HG02938 (cell line): ENCODE data around the gene PSME3IP1.
"Not testable (repeated sequence)": the region's sequence is repeated elsewhere in the genome, so short reads cannot be mapped to it uniquely, and the experiment has no call there.

Experiments
- ATAC-seq: cut with Tn5 transposase; IDR thresholded peaks from one replicate; pipeline ENCODE4 v1.9.1; 2021; ENCODE audit warnings: mild to moderate bottlenecking, moderate library complexity; ENCODE audit not compliant: unreplicated experiment

The PSME3IP1 gene

GRCh38 chr16:57185945-57186871 lies at the start of gene PSME3IP1, which contains the start of gene RSPRY1:
Gene PSME3IP1, minus strand, starts transcription at chr16:57186039. Its CDS starts 12,185 bp downstream, at chr16:57173854.
Gene RSPRY1, plus strand, starts transcription at chr16:57186329. Its CDS starts 18,330 bp downstream, at chr16:57204659.
- ATAC-seq = peak; percentile 90

GRCh38 chr16:57235128-57236021 lies 49.5 kb upstream of the PSME3IP1 start:
- ATAC-seq = no peak

- no peak for ATAC-seq
Observed at GRCh38 chr16:57234707-57235092, 48.9 kb upstream of the PSME3IP1 start.

DNA sequence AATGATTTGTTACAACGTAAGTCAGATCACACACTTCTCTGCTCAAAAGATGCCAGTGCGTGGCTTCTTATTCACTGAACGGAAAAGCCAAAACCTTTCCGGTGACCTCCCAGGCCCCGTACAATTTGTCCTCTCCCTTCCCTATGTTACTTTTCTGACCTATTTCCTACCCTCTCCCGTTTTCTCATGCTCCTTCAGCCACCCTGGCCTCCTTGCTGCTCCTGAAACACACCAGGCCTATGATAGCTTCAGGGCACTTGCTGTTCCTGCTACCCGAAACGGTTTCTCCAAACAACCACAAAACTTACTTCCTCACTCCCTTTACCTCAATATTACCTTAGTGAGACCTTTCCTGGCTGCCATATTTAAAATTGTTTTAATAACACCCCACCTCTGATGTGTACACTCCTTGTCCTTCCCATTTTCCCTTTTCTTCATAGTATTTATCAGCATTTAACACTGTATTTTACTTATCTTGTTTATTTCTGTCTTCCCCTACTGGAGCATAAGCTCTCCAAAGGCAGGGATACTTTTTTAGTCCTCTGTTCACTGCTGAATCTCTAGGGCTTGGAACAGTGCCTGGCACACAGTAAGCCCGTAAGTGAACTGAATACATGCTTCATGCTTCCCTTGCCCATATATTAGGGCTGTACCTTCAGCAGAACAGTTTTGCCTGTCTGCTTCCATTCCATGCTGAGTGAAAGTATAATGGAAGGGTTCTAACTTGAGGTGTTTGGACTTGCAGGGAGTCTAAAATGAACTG lies 48.3 kb upstream of the PSME3IP1 start:
- ATAC-seq = no peak

- no peak for ATAC-seq
Observed at GRCh38 chr16:57231821-57232350, 46.0 kb upstream of the PSME3IP1 start.

- no peak for ATAC-seq
Observed at GRCh38 chr16:57229079-57229478, 43.2 kb upstream of the PSME3IP1 start.

DNA sequence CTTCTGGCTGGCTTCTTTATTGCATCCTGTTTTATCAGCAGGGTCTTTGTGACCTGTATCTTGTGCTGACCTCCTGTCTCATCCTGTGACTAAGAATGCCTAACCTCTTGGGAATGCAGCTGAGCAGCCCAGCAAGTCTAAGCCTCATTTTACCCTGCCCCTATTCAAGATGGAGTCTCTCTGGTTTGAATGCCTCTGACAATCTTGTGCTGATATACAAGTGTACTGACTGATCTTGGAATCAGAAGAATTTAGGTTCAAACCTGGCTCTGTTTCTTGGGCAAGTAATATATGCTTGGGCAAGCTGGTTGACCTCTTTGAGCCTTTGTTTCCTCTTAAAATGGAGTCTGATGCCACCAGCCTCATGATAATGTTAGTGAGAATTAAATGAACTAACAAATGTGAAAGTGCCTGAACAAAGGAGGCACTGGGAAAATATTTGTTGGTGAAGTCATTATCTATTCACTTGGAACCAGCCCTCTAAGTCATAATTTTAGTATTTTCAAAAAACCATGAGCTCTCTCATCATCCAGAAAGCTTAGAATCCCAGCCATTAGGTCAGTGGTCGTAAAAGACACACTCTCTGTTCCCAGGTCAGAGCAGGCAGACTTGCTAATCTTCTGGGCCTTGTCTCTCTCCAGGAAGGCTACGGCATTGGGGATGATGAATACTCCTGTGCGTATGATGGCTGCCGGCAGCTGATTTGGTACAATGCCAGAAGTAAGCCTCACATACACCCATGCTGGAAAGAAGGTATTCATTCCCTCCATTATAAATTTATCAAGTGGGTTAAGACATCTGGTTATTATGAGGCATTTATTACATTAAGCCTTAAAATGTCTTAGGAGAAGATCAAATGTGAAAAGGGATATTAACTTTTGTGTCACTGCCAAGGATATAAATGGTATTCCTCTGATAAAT lies 41.1 kb upstream of the PSME3IP1 start:
- ATAC-seq = no peak

GRCh38 chr16:57225978-57226377 lies 40.1 kb upstream of the PSME3IP1 start:
- no peak for ATAC-seq

DNA sequence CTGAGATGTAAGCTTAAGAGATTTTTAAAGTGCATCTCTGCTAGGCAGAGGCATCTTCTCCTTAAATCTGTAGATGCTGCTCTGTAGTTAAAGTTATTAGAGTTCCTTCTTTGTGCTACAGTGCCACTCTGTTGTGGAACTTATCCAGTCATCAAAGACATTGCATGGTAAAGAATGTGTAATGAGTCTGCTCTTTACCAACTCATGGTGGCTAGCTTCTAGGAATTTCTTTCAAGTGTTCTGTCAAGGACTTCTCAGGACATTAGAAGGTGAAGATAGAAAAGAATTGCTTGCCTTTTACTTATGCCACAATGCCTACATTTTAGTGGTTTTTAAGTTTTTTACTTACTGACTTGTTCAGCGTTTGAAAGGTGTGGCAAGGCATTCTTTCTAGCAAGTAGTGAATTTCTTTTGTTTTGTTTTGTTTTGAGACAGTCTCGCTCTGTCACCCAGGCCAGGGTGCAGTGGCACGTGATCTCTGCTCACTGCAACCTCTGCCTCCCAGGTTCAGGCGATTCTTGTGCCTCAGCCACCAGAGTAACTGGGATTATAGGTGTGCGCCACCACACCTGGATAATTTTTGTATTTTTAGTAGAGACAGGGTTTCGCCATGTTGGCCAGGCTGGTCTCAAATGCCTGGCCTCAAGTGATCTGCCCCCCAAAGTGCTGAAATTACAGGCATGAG lies 39.0 kb upstream of the PSME3IP1 start:
- no peak for ATAC-seq

DNA sequence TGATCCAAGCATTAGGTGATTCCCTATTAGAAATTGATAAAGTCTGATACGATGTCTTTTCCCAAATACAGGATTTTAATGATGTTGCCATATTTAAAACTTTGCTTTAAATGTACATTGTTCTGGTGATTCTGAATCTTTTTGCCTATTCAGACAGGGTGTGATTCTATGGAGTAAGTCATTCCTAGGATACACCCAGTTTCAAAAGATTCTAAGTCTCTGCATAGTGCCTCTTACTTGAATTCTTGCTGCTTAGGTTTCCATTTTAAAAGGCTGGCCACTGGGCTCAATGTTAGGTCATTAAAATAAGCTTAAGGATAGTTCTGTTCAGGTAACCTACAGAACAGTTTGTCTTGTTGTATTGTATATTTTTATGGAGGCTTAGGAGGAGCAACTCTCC lies 37.2 kb upstream of the PSME3IP1 start:
- no peak for ATAC-seq

DNA sequence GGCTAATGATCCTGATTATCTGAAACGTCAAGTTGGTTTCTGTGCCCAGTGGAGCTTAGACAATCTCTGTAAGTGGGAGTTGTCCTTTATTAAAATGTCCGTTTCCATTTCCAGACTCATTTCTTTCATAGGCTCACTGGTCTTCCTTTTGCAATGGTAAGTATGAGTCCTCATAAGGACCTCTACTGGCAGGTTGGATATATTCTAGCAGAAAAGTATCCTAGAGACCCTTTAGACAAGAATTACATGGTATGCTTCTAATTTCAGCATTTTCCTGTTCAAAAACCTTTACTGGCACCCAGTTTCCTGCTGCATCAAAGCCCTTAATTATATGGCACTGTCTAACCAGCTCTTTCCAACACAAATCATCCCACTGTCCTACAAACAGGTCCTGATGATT lies 31.1 kb upstream of the PSME3IP1 start:
- ATAC-seq = no peak

DNA sequence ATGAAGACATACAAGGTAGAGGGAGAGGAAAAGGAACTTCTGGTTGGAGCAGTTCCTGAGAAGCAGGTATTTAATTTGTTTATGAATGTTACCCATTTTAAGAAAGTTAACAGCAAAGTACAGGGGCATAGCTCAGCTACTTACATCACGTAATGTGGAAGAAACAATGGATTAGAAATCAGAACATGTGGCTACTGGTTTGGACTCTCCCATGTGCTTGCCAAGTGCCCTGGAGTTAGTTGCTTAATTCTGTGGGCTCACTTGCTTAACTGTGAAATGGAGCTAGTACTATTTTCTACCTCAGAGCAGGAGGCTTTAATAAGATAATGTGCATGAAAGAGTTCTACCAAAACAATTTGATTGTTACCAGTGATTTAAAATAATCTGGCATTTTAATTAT lies 27.6 kb upstream of the PSME3IP1 start:
- ATAC-seq = no peak

DNA sequence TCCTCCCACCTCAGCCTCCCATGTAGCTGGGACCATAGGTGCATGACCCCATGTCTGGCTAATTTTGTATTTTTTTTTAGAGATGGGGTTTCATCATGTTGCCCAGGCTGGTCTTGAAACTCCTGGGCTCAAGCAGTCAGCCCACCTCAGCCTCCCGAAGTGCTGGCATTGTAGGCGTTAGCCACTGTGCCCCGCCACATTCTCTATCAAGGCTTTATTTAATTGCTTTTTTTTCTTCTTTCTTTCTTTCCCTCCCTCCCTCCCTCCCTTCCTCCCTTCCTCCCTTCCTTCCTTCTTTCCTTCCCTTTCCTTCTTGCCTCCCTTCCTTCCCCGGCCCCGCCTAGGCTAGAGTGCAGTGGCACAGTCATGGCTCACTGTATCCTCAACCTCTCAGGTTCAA lies 23.9 kb upstream of the PSME3IP1 start:
- no peak for ATAC-seq

- ATAC-seq = no peak
Observed at GRCh38 chr16:57208926-57209325, 23.1 kb upstream of the PSME3IP1 start.

- no peak for ATAC-seq
Observed at GRCh38 chr16:57204675-57205074, 18.8 kb upstream of the PSME3IP1 start.

DNA sequence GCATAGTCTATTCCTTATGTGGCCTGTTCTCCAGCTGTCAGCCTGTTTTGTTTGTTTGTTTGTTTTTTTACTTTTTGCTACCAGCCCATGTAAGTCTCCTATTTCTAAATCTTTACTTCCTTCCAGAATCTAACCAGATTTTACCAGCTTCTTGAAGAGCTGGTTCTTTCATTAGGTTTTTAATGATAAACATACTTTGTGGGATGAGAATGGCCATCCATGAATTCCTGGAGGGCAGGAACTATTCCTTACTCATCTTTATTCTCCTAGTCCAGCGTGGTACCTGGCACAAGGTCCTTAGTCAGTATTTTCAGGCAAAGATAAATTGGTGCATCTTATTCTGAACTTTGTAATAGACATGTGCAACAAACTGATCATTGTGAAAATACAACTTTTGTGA lies 17.6 kb upstream of the PSME3IP1 start:
- no peak for ATAC-seq

- ATAC-seq = no peak
Observed at GRCh38 chr16:57202095-57202886, 16.5 kb upstream of the PSME3IP1 start.

DNA sequence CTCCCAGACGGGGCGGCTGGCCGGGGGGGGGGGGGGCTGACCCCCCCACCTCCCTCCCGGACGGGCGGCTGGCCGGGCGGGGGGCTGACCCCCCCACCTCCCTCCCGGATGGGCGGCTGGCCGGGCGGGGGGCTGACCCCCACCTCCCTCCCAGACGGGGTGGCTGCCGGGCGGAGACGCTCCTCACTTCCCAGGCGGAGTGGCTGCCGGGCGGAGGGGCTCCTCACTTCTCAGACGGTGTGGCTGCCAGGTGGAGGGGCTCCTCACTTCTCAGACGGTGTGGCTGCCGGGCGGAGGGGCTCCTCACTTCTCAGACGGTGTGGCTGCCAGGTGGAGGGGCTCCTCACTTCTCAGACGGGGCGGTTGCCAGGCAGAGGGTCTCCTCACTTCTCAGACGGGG lies 15.1 kb upstream of the PSME3IP1 start:
- not testable (repeated sequence) for ATAC-seq
